Panc1 (cell line): Measurements from ENCODE around the gene CELF2.

ENCODE experiments used
- POLR2AphosphoS5 ChIP-seq: IDR thresholded peaks from 2 replicates; pipeline ENCODE4 v1.6.1; 2012; ENCODE audit warnings: mild to moderate bottlenecking, low read depth, low read length, moderate library complexity
- TCF7L2 ChIP-seq: IDR thresholded peaks from 2 replicates; pipeline ENCODE4 v1.6.1; 2011; ENCODE audit warnings: mild to moderate bottlenecking, low read depth, low read length, inconsistent platforms

DNA sequence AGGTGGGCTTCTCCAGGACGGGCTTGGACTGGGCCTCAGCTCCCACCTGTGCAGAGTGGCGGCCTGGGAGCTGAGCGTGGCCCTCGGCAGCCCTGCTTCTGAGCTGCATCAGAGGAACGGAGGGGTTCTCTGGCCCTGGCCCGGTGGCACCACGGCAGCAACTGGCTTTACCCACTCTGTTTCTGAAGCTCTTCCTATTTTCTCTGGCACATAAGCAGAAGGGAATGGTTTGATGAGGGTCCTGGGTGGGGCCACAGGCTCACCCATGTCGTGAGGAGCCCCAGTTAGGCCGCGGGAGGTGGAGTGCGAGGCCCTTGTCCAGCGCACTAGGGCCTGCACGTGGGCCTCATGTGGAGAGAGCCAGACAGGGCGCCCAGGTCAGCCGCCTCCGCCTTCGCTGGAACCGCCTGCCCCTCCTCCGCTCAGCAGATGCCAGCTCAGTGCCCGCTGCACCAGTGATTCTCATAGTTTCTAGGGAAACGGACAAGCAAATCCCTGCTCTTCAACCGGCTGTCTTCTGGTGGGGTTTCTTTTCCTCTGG is 284.0 kb downstream of the CELF2 start:
- TF ChIP-seq POLR2AphosphoS5 (no peak), TCF7L2 (no peak)
